K562 (cell line): ENCODE data around the gene MEGF11.

Experiments
- ELF2 ChIP-seq: fragments of 250-450 bp; sonication (Bioruptor Pico); IDR thresholded peaks from 2 replicates; pipeline ENCODE4 v1.5.0; 2021; ENCODE audit warnings: mild to moderate bottlenecking
- FOXM1 ChIP-seq, 2 experiments: fragments of 450-650 bp in 1 of 2; sonication (generic) in 1 of 2; formaldehyde crosslinking in 1 of 2; IDR thresholded peaks; 2 replicates each; pipeline versions ENCODE4 v1.6.1 to v1.9.0; 2017 to 2022; ENCODE audit warnings: low read depth in 2 of 2, mild to moderate bottlenecking in 2 of 2, missing genetic modification reagents in 1 of 2, moderate library complexity in 1 of 2
- MECOM ChIP-seq: fragments of 250-450 bp; sonication (Bioruptor Pico); IDR thresholded peaks from 2 replicates; pipeline ENCODE4 v1.8.0; 2022; ENCODE audit warnings: inconsistent platforms
- PHF8 ChIP-seq: fragments of 200-600 bp; sonication (generic); IDR thresholded peaks from 2 replicates; pipeline ENCODE4 v1.6.1; 2012; ENCODE audit warnings: mixed run types, mild to moderate bottlenecking, inconsistent platforms, low read length, moderate library complexity, borderline replicate concordance
- POLR2AphosphoS5 ChIP-seq: IDR thresholded peaks from 2 replicates; pipeline ENCODE4 v1.6.1; 2011; ENCODE audit warnings: mild to moderate bottlenecking, low read depth, low read length, moderate library complexity; ENCODE audit not compliant: control insufficient read depth, insufficient read depth
- RCOR1 ChIP-seq, 2 experiments: IDR thresholded peaks; 2 replicates each; pipeline ENCODE4 v1.6.1; 2012; ENCODE audit warnings: low read depth in 2 of 2, low read length in 2 of 2, borderline replicate concordance in 1 of 2, improper control_type of control experiment in 1 of 2
- SRSF1 ChIP-seq: fragments of 200-400 bp; formaldehyde crosslinking; IDR thresholded peaks from 2 replicates; pipeline ENCODE4 v1.6.1; 2017; ENCODE audit warnings: mild to moderate bottlenecking, low read depth, low read length, moderate library complexity
- TCF7 ChIP-seq: sonication (generic); IDR thresholded peaks from 2 replicates; pipeline ENCODE4 v1.6.1; 2016; ENCODE audit warnings: antibody characterized with exemption, borderline replicate concordance
- TCF7L2 ChIP-seq: fragments of 150-350 bp; IDR thresholded peaks from 2 replicates; pipeline ENCODE4 v1.6.1; 2016; ENCODE audit warnings: low read depth, mild to moderate bottlenecking, low read length, moderate library complexity
- ZBTB17 ChIP-seq: fragments of 450-650 bp; formaldehyde crosslinking; IDR thresholded peaks from 2 replicates; pipeline ENCODE4 v1.4.0; 2020; ENCODE audit warnings: mild to moderate bottlenecking
- TF ChIP-seq, protein P1 (sequence below), 3 experiments: IDR thresholded peaks in 2 of 3; conservative IDR thresholded peaks in 1 of 3; 2 replicates each; pipeline ENCODE4 v1.5.1; 2011 to 2012; ENCODE audit warnings: low read length in 3 of 3, mild to moderate bottlenecking in 3 of 3, control low read depth in 2 of 3, improper control_type of control experiment in 1 of 3, inconsistent platforms in 1 of 3, low read depth in 1 of 3, mixed read lengths in 1 of 3, moderate library complexity in 1 of 3; ENCODE audit not compliant: insufficient read depth in 2 of 3

DNA sequence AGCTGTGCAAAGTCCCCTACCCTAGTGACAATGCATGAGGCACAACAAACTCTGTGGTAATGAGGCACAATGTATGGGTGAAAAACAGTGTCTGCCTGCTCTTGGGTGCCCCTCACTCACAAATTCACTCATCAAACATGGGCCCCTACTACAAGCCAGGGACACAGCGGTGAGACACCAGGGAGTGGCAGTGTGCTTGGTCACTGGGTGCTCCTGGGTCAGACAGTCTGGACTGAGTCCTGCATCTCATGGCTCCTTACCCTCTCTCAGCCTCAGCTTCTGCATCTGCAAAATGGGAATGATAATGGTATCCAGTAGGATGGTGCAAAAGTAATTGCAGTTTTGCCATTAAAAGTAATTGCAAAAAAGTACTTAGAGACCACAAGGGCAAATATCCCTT, 184.7 kb downstream of the MEGF11 start:
- TF ChIP-seq TCF7 (no peak), ZBTB17 (no peak), SRSF1 (no peak), RCOR1 (IDR thresholded peaks at IDR 0.05; ENCODE audit: borderline replicate concordance in 1 of 2, low read depth in 2 of 2, low read length in 2 of 2) (no peak), POLR2AphosphoS5 (no peak), PHF8 (no peak), MECOM (no peak), FOXM1 (IDR thresholded peaks at IDR 0.05; ENCODE audit: low read depth) (no peak), FOXM1 (CRISPR knock-in tag; IDR thresholded peaks at IDR 0.05; ENCODE audit: low read depth) (no peak), ELF2 (CRISPR knock-in tag) (no peak), TCF7L2 (no peak)
- TF ChIP-seq, protein P1, sequence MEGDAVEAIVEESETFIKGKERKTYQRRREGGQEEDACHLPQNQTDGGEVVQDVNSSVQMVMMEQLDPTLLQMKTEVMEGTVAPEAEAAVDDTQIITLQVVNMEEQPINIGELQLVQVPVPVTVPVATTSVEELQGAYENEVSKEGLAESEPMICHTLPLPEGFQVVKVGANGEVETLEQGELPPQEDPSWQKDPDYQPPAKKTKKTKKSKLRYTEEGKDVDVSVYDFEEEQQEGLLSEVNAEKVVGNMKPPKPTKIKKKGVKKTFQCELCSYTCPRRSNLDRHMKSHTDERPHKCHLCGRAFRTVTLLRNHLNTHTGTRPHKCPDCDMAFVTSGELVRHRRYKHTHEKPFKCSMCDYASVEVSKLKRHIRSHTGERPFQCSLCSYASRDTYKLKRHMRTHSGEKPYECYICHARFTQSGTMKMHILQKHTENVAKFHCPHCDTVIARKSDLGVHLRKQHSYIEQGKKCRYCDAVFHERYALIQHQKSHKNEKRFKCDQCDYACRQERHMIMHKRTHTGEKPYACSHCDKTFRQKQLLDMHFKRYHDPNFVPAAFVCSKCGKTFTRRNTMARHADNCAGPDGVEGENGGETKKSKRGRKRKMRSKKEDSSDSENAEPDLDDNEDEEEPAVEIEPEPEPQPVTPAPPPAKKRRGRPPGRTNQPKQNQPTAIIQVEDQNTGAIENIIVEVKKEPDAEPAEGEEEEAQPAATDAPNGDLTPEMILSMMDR (IDR thresholded peaks at IDR 0.05 in 2 of 3, conservative IDR thresholded peaks at IDR 0.05 in 1 of 3; ENCODE audit: insufficient read depth in 2 of 3, low read depth in 1 of 3, low read length in 3 of 3) = no peak
